ENCODE data around the gene TMCO2. TPM values are rescaled to one million over a fixed set of nuclear protein-coding genes. Genes with fewer than 3 reads are reported as not detected.

The TMCO2 gene
- not detected in 5 replicates for total RNA-seq (2022; extraction: Qiagen RNA extraction)

GRCh38 chr1:40247655-40248054 is at the start of gene TMCO2:
Gene TMCO2 (plus strand): TSS chr1:40247937. CDS start chr1:40247994, 57 bp downstream.

GRCh38 chr1:40257688-40258444 is 10.1 kb downstream of the TMCO2 start, which contains the start of gene ZMPSTE24:
Gene ZMPSTE24 (plus strand): TSS chr1:40258236. CDS start chr1:40258272, 36 bp downstream.

Other genes with a start within 250 kb of the TMCO2 start
- gene CAP1, start 207.2 kb upstream of the TMCO2 start, total RNA-seq (2022; extraction: Qiagen RNA extraction) = 199 to 287 TPM (median 219 TPM) in 5 replicates
- gene PPT1, start 150.7 kb upstream of the TMCO2 start, total RNA-seq (2022; extraction: Qiagen RNA extraction) = 58.9 to 85.7 TPM (median 62.9 TPM) in 5 replicates
- gene RLF, start 86.5 kb upstream of the TMCO2 start, total RNA-seq (2022; extraction: Qiagen RNA extraction) = 4.4 to 6.7 TPM (median 5.0 TPM) in 5 replicates
- gene ZMPSTE24, start 10.3 kb downstream of the TMCO2 start, total RNA-seq (2022; extraction: Qiagen RNA extraction) = 36.9 to 45.8 TPM (median 37.7 TPM) in 5 replicates
- gene COL9A2, start 69.3 kb downstream of the TMCO2 start, total RNA-seq (2022; extraction: Qiagen RNA extraction) = 0.09 to 0.39 TPM (median 0.36 TPM) in 5 replicates
- 9.4 to 11.1 TPM (median 9.5 TPM) in 5 replicates for gene SMAP2, start 125.8 kb downstream of the TMCO2 start, total RNA-seq (2022; extraction: Qiagen RNA extraction)
- 1.3 to 2.1 TPM (median 1.9 TPM) in 5 replicates for gene ZFP69B, start 202.5 kb downstream of the TMCO2 start, total RNA-seq (2022; extraction: Qiagen RNA extraction)
- gene ZFP69, start 229.4 kb downstream of the TMCO2 start, total RNA-seq (2022; extraction: Qiagen RNA extraction) = not detected in 5 replicates

All from A549 treated with CORT108297 at 1 μM for 4 hours (cell line).